OCI-LY1 (cell line): Measurements from ENCODE around the gene RTP2.

ENCODE experiments used
- EZH2 ChIP-seq: fragments of 200-600 bp; sonication (generic), shearing (Covaris generic); IDR thresholded peaks from 2 replicates; pipeline ENCODE4 v1.8.0; 2017; ENCODE audit warnings: borderline replicate concordance, mixed run types, mild to moderate bottlenecking, antibody characterized with exemption, low read length, moderate library complexity, mixed read lengths
- TF ChIP-seq, protein P1 (sequence below): fragments of 200-600 bp; sonication (generic), shearing (Covaris generic); IDR thresholded peaks from 2 replicates; pipeline ENCODE4 v1.5.1; 2017; ENCODE audit warnings: mild to moderate bottlenecking, antibody characterized with exemption, low read length, moderate library complexity, mixed read lengths

DNA sequence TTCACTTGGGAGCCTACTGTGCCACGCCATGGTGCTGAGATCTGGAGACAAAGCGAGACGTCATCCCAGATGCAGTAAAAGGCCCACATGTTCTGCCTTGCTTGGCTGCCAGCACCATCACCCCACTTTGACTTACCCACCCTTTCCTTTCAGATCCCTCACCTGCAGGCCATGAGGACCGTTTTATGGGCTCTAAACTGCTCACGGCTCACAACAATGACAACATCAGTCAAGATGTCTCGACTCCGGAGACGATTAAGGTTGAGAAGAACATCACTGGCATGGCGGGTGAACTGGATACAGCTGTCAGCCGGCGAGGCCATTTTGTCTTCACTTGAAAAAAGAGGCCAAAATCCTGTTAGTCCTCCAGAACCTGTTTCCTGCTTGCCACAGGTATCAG, 31.0 kb upstream of the RTP2 start:
- TF ChIP-seq, protein P1, sequence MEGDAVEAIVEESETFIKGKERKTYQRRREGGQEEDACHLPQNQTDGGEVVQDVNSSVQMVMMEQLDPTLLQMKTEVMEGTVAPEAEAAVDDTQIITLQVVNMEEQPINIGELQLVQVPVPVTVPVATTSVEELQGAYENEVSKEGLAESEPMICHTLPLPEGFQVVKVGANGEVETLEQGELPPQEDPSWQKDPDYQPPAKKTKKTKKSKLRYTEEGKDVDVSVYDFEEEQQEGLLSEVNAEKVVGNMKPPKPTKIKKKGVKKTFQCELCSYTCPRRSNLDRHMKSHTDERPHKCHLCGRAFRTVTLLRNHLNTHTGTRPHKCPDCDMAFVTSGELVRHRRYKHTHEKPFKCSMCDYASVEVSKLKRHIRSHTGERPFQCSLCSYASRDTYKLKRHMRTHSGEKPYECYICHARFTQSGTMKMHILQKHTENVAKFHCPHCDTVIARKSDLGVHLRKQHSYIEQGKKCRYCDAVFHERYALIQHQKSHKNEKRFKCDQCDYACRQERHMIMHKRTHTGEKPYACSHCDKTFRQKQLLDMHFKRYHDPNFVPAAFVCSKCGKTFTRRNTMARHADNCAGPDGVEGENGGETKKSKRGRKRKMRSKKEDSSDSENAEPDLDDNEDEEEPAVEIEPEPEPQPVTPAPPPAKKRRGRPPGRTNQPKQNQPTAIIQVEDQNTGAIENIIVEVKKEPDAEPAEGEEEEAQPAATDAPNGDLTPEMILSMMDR: no peak
- TF ChIP-seq EZH2: no peak
